ENCODE measurements around the gene REV1. TPM values are rescaled to one million over a fixed set of nuclear protein-coding genes. Genes with fewer than 3 reads are reported as not detected.
"Not testable (repeated sequence)": the region's sequence is repeated elsewhere in the genome, so short reads cannot be mapped to it uniquely, and the experiment has no call there.

Gene REV1
- total RNA-seq, 1 donor from 2014 or later = 38.2 TPM

- Histone ChIP-seq H3K27me3 (ENCODE audit: control insufficient read depth, insufficient read depth, low read length) (no peaks in the 10 kb centered on the region), H3K36me3 (ENCODE audit: control insufficient read depth, insufficient read depth, low read length) (peaks cover 11% of the 10 kb centered on the region), H3K4me3 (ENCODE audit: low read depth, low read length) (no peak overlapping the region)
- no peak for TF ChIP-seq CTCF (IDR thresholded peaks at IDR 0.05; ENCODE audit: insufficient read depth, low read length, severe bottlenecking)
- DNase-seq (ENCODE audit: low read depth) (no peak), FAIRE-seq (no peak)
Observed at GRCh38 chr2:99380376-99381010, 109.3 kb downstream of the REV1 start.

DNA sequence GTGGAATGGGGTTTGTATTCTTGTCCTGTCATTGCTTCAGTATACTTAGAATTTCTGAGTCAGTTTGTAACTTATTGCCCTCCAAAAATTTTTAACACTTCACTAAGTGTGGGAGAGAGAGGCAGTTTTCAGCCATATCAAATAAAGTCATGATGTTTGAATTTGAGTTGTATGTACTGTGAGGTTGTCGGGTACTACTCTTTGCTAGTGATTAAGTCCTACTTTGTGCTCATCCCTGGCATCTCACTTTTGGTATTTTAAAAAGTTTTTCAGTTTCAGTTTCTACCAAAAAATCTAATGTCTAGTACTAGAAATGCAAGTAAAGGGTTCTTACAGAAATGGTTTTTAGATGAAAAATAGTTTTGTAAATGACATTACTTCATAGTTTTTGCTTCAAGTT, 111.9 kb downstream of the REV1 start:
- Histone ChIP-seq H3K36me3 (ENCODE audit: control insufficient read depth, insufficient read depth, low read length) (peaks cover 10% of the 10 kb centered on the region), H3K4me3 (ENCODE audit: low read depth, low read length) (no peak overlapping the region), H3K27me3 (ENCODE audit: control insufficient read depth, insufficient read depth, low read length) (no peaks in the 10 kb centered on the region)
- FAIRE-seq = no peak
- no peak for DNase-seq (ENCODE audit: low read depth)
- TF ChIP-seq CTCF (IDR thresholded peaks at IDR 0.05; ENCODE audit: insufficient read depth, low read length, severe bottlenecking) = no peak

GRCh38 chr2:99376254-99376864, 113.5 kb downstream of the REV1 start:
- no peak for TF ChIP-seq CTCF (IDR thresholded peaks at IDR 0.05; ENCODE audit: insufficient read depth, low read length, severe bottlenecking)
- no peak for DNase-seq (ENCODE audit: low read depth)
- H3K4me3 ChIP-seq (ENCODE audit: low read depth, low read length) = no peak overlapping the region
- no peaks in the 10 kb centered on the region for H3K27me3 ChIP-seq (ENCODE audit: control insufficient read depth, insufficient read depth, low read length)
- no peak for FAIRE-seq
- peaks cover 11% of the 10 kb centered on the region for H3K36me3 ChIP-seq (ENCODE audit: control insufficient read depth, insufficient read depth, low read length)

DNA sequence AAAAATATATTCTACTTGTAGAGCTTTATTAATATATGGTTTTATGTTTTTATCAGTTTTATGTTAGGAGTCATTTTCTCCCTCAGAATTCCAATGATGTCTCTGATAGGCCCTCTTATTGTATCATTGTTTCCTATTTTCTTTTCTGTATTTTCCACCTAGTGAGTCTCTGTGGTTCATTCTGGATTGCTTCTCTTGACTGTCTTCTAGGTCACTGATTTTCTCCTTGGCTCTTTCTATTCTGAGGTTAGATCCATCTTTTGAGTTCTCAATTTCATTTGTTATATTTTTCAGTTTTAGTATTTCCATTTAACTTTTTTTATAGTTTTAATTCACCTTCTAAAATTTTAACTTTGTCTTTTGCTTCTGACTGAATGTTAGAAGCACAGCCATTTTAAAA, 115.1 kb downstream of the REV1 start:
- H3K27me3 ChIP-seq (ENCODE audit: control insufficient read depth, insufficient read depth, low read length) = no peaks in the 10 kb centered on the region
- H3K36me3 ChIP-seq (ENCODE audit: control insufficient read depth, insufficient read depth, low read length) = peaks cover 9% of the 10 kb centered on the region
- TF ChIP-seq CTCF (IDR thresholded peaks at IDR 0.05; ENCODE audit: insufficient read depth, low read length, severe bottlenecking) = no peak
- DNase-seq (ENCODE audit: low read depth) (no peak), FAIRE-seq (no peak)
- no peak overlapping the region for H3K4me3 ChIP-seq (ENCODE audit: low read depth, low read length)

DNA sequence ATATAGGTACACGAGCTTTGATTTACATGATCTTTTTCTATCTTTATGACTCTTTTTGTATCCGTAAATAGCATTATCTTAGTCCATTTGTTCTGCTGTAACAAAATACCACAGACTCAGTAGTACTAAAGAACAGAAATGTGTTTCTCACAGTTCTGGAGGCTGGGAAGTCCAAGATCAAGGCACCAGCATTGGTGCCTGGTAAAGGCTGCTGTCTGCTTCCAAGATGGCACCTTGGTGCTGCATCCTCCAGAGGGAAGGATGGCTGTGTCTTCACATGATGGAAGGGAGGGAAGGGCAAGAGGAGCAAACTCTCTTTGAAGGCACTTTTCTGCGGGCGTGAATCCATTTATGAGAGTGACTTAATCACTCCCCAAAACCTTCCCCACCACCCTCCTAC, 116.7 kb downstream of the REV1 start:
- Histone ChIP-seq H3K27me3 (ENCODE audit: control insufficient read depth, insufficient read depth, low read length) (no peaks in the 10 kb centered on the region), H3K4me3 (ENCODE audit: low read depth, low read length) (no peak overlapping the region), H3K36me3 (ENCODE audit: control insufficient read depth, insufficient read depth, low read length) (peaks cover 9% of the 10 kb centered on the region)
- no peak for DNase-seq (ENCODE audit: low read depth)
- no peak for FAIRE-seq
- TF ChIP-seq CTCF (IDR thresholded peaks at IDR 0.05; ENCODE audit: insufficient read depth, low read length, severe bottlenecking) = no peak

- peaks cover 11% of the 10 kb centered on the region for H3K36me3 ChIP-seq (ENCODE audit: control insufficient read depth, insufficient read depth, low read length)
- FAIRE-seq; DNase-seq (ENCODE audit: low read depth); H3K27me3 ChIP-seq (ENCODE audit: control insufficient read depth, insufficient read depth, low read length); H3K4me3 ChIP-seq (ENCODE audit: low read depth, low read length): not testable (repeated sequence)
Observed at GRCh38 chr2:99368854-99369253, 121.0 kb downstream of the REV1 start.

Measured in bronchial epithelial cell (primary cell).